Germinal center (tissue), 1 donor: ENCODE data around the gene MIPEP.
"Not testable (repeated sequence)": the region's sequence is repeated elsewhere in the genome, so short reads cannot be mapped to it uniquely, and the experiment has no call there.

Source experiments
- DNase-seq: peaks from one replicate; pipeline ENCODE4 v3.0.0; 2012; ENCODE audit warnings: mixed read lengths, low spot score

MIPEP gene

DNA sequence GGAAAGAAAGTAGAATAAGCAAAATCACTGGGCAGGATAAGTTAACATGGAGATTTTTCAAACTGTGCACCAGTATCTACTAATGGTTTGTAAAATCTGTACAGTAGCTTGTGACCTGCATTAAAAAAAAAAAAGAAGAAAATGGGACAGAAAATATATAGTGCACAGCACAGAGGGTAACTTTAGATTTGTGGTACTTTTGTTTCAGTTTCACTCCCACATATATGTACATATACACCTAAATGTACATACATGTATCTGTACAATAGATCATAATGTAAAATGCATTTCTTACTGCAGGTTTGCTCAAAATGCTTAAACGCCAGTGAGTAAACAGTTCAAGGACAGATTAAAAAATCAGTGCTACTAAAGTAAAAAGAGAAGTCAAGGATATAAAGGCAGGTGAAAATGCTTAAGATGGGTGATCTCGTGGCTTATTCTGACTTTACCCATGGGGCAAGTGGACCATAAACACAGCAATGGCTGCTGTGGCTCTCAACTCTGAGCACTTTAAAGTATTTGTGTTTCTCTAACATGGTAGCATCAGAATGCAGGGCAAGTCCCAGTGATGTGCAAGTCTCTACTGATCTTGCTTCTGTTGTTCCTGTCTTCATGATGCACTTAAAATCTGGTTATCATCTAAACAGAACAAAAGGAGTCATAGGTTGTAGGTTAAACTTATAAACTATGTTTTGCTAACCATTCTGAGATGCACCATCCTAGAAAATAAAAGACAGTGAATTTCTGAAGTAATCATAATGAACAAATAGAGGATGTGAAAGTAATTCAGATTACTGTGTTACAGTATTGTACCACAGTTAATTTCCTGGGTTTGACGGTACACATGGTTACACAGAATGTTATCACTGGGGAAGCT lies 112.3 kb downstream of the MIPEP start:
- peak; percentile 14 for DNase-seq

DNA sequence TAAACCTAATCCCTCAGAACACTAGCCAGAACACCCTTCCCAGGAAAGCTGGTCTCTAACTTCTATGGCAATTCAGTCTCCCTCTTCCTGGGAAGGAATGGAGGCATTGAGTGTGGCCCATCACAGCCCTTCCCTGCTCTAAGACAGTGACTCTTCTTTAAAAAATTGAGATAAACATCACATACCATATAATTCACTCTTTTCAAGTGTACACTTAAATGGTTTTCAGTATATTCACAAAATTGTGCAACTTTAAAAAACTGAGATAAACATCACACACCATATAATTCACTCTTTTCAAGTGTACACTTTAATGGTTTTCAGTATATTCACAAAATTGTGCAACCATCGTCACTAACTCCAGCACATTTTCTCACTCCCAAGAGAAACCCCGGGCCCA lies 116.5 kb downstream of the MIPEP start:
- DNase-seq: no peak

DNA sequence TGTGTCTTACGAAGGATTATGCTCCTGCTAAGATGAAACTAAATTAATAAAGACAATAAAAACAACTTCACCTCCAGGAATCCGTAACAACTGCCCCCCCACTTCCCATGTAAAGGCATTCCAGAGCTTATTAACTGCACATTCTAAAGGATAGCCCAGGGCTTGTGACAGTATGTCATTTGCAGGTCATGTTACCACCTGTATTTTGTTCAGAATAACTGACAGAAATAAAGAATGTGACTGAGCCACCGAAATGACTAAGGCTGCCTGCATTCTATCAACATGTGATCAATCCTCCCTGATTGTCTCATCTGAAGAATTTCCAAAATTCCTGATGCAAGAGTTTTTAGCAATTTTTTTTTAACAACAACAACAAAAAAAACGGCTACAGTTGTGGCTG lies 117.2 kb downstream of the MIPEP start:
- no peak for DNase-seq

DNA sequence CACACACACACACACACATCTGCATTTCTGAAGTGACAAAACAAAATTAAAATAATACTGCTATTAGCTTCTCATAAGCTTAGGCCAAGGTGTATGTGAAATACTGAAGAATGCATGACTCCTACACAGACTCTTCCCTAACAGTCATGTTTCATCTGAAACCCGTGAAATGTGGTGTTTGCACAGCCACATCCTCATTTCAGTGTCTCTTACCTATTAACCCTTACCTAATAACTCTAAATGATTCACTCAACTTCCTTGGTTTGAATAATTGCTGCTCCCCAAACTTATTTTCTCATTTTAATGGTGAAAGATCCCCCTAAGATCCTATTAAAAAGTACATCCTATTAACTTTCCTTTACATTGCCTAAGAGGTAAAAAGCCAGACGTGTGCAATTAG lies 117.6 kb downstream of the MIPEP start:
- DNase-seq: no peak

DNA sequence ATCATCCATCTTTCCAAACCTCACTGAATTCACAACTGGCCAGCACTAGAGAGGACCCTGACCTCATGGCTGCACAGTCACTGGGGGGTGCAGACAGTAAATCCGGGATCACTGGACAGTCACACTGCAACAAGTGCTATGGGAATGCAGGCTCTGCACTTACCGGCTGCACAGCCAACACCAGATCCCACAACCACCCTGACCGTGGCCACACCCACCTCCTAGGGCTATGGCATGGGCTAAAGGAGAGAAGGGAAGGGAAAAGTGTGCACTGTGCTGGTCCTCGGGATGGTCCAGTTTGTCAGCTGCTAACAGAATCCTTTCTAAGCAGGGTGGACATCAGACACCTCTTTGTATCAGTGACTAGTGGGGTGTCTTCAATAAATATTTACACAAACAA lies 118.2 kb downstream of the MIPEP start:
- no peak for DNase-seq

DNA sequence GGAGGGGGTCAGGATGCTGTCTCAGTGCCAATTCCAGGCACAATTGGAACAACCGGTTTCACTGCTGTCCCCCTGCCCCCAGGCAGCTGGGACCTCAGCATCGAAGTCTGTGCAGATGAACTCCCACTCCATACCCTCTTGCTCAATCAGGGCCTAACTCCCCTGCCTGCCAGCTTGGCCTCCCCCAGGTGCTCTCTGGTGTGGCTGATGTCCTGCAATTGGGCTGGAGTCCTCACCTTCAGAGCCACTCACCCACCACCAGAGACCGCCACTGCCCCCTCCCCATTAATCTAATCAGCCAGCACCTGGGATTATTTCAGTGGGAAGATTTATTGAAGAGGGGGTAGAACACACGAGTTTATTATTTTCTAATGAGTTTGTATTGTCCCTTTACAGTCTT lies 118.8 kb downstream of the MIPEP start:
- DNase-seq: no peak

DNA sequence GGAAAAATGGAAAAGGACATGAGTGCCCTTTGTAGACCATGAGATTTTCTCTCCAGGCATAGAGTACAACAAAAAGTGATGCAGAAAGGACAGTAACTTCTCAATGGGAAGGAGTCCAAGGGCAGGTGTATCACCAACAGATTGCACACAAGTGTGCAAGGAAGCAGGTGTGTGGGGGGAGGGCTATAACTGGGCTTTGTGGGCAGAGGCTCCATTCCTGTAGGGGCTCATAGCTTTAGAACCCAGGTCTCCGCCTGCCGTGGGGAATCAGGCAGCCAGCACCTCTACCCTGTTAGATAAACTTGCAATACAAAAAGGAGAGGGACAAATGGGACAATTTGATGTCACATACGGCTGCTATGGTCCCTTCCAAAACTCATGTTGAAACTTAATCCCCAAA lies 119.8 kb downstream of the MIPEP start:
- no peak for DNase-seq

DNA sequence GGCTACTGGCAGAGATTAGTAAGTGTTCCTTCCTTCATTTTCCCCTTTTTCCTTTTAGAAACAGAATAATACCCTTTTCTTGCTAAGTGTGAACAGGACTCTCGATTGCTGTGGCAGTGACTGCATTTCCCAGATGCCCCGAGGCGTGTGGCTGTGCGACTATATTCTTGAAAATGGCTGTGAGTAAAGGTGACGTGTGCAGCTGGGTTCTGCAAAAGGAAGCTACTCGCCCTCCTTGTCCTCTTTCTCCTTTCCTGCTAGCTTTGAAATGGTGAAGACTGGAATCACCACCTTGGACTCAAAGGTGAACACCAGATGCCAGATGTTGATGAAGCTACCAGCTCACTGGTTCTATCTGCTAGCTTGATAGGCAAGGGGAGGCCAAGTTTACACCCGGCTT lies 121.4 kb downstream of the MIPEP start:
- DNase-seq: no peak

DNA sequence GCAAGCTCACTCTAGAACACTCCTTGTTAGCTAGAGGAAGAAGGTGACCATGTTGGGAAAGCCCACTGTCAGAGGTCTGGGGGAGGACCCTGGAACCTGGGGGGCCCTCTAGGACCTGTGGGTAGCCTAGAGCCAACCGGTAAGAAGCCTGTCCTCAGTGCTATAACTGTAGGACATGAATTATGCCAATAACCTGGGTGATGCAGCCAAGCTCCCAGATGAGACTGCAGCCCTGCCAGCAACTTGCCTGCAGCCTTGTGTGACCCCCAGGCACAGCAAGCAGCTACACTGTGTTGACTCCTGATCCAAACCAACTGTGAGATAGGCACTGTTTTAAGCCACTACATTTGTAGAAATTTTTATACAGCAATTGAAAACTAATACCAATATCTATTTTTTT lies 122.3 kb downstream of the MIPEP start:
- DNase-seq: no peak

DNA sequence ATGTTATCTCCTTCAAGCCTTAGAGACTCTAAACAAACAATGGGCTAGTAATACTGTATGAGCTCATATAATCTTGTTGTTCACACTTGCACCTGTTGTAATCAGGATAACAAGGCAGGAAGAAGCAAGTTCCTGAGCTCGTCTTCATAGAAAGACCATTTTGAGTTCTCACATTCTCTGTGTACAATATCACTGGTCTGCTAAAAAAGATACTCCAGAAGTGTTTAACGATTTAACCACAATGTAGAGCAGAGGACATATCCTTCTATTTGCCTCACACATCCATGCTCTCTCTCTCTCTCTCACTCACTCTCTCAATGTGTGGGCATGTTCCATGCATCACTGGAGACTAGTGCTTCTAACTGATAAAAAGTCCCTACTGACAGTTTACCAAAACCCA lies 122.9 kb downstream of the MIPEP start:
- DNase-seq: no peak

DNA sequence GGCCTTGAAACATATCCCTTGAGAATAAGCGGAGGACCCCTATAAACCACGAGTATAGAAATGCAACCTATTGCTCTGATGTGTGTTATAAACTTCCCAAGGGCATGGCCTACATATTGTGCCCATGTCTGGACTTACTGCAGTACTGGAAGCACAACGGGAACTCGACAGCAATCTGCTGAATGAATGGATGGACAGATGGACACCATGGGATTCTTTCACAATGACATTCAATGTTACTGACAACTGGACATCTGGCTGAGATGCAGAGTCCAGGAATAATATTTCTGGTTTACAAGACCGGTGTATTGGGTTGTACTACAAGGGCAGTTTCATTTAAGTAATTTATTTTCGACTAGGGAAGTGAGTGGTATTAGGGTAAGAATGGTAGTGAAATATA lies 123.7 kb downstream of the MIPEP start:
- DNase-seq: no peak

DNA sequence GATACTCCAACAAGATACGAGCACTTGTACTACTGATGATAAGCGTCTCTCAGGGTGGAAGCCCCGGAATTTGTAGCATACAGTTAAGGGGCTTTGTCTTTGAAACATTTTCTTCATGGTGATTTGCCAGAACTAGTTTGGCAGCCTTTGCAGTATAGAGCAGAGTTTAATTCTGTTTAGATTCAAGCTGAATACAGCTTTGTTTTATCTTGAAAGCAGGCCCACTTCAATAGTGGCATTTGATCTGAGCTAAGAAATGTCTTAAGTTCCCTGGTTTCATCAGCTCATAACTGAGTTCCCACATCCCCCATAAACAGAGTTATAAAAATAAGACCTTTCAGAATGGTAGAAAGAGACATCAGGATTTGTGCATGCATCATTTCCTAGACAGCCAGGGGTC lies 125.9 kb downstream of the MIPEP start:
- no peak for DNase-seq

DNA sequence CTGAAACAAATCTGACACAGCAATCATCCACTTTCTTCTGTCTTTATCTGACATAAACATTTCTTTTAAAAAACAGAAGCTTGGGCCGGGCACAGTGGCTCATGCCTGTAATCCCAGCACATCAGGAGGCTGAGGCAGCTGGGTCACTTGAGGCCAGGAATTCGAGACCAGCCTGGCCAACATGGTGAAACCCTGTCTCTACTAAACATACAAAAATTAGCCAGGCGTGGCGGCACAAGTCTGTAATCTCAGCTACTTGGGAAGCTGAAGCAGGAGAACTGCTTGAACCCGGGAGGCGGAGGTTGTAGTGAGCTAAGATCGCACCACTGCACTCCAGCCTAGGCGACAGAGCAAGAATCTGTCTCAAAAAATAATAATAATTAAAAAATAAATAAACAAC lies 127.4 kb downstream of the MIPEP start:
- DNase-seq: not testable (repeated sequence)

DNA sequence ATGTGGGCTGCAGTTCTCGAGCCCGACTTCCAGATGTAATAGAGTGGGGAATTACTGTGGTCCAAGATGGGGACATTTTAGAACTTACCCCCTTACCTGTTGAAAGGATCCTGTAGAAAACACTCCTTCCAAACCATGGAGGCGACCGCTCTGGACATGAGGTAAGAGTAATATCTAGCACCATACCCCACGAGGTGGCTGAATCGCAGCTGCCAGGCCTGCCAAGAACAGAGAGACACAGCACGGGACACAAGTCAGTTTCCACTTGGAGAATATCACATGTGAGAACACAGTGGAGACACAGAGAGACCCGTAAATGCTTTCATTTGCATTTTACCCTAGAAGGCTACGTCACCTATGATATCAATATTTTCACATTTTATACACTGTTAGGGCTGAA lies 129.2 kb downstream of the MIPEP start:
- DNase-seq: no peak

DNA sequence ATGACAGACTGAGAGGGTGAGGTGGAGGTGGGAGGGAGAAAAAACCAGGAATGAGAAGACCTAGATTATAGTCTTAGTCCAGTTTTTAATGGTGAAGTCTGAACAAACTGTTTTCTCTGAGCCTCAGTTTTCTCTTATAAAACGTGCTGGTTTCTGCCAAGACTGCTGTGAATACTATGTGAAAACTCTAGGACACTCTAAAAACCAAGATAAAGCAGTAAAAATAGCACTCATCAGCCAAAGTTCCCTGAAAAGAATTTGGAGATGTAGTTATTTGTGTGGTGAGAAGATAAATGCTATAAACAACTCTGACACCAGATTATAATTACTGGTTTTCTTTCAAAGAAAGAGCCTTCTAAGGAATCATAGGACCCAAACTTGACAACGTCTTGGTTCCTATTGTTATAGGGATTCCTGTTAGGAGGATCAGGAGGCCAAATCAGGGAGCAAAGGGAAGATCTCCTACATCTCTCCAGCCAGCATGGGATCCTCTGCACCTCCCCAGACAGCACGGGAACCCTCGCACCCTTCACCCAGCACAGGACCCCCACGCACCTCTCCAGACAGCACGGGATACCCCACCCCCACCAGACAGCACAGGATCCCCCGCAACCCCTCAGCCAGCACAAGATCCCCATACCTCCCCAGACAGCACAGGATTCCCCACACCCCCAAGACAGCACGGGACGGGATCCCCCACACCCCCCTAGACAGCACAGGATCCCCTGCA lies 130.2 kb downstream of the MIPEP start:
- DNase-seq: no peak

DNA sequence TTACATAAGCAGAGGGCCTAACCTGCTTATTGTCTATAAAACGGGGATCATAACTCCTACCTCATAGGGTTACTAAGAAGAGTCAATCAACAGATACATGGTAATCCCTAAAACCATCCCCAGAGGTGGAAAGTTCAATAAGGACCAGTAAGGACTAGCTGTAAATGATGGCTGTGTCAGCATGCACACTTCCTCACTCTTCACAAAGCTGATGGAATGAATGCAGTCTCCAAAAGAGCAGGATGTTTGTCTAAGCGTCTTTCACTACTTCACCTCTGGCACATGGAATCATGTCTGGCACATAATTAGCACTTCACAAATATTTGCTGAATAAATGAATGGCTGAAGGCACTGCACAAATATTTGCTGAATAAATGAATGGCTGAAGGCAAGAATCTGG lies 134.2 kb downstream of the MIPEP start:
- DNase-seq: no peak

DNA sequence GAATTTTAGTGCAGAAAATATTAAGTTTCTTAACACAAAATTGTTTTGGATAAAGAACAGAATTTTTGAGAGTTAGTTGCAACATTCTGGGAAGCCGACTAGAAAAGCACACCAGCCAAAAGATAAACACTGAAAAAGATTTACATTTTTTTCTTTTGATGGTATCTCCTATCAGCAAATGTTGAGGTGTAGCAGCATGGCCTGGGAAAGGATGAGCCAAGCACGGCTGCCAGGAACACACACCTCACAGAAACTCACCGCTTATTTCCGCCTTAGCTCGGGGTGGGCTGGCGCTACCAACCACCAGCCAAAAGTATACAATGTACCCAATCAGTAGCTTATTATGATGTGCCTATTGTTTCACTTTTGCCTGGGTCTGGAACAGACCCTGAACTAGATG lies 134.7 kb downstream of the MIPEP start:
- no peak for DNase-seq

DNA sequence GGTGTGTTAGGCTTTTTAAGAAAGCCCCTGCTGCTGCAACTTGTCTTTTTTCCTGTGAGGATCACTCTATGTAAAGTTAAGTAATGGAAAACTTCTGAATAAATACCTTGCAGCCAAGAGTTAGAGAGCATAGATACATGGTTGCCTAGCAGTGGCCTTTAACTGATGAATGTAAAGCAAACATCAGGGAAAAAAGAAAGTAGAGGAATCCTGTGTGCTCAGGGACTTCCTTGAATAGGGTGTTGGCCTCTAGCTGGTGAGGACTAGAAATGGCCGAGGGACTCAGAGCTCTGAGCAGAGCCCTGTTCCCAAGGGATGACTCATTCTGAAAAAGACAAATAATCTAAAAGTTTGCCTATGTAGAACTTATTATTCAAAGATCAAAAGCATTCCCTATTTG lies 135.7 kb downstream of the MIPEP start:
- DNase-seq: no peak

DNA sequence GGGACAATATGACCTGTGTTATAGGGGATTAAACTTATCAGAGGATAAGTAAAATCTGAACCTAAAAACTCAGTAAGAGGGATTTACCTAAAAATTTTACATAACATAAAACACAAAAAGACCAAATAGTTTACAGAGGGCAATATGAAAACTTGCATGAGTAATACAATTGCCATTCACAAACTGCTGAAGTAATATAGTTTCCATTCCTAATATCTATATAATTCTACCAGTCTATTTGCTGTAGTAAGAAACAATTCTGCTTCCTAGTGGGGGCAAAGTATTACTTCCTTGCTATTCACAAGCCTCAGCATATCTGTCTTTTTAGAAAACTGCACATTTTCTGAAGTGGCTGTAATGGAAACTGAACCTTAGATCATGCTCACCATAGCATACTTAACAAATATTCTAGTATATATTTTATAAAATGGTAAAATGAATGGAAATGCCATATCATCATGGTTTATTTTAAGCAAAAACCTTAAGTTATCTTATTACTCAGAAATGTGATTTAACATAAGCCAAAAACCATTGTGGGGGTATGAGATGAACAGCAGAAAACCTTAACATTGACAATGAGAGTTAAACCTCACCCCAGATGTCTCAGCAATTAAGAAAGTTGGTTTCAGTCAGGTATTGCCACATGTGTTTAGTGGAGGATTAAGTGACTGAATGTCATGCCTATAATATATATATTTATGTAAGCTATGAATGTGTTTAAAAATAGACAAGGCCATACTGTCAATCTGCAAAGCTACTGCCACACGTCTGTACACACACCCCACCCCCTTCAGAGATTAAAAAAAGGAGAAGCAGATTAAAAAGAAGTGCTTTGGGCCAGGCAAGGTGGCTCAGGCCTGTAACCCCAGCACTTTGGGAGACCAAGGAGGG lies 136.8 kb downstream of the MIPEP start:
- no peak for DNase-seq

DNA sequence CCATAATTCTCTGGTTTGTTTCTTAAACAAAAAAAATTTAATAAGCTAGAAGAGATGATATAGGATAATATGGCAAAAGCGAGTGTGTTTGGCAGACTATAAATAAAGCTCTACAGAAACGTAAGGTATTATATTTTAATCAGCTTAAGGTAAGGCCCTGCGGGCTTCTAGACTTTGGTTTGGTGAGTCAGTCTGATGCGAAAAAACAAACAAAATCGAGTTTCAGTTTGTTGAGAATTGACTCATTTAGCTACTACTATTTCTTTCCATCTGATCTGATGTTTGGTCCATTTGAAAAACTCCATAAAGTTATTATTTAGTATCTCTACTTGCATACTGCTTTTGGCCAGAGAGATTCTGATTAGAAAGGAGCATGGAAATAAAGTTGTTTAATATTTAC lies 138.0 kb downstream of the MIPEP start:
- no peak for DNase-seq

DNA sequence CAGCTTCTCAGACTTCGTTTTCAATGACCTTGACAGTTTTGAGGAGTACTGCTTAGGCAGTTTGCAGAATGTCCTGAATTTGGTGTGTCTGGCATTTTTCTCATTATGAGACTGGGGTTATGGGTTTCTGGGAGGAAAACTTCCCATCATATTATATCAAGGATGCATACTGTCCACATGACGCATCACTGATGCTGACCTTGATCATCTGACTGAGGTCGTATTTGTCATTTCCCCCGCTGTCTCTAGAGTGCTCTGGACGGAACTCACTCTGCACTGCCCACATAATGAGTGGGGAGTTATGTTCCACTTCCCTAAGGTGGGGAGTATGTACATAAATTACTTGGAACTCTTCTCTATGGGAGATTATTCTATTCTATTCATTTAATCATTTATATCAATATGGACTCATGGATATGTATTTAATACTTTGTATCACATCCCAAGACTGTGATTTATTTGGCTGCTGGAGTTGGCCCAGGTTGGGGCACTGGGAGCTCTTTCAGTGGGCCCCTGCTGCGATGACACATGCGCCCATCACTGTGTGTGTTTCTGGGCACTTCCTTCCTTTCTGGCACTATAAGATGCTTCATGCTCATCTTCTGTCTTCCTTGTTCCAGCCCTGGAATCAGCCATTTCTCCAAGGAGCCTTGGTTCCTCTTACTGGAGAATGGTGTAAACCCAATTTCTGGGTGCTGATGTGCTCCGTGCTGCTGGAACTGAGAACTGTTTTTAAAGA lies 138.6 kb downstream of the MIPEP start:
- no peak for DNase-seq

DNA sequence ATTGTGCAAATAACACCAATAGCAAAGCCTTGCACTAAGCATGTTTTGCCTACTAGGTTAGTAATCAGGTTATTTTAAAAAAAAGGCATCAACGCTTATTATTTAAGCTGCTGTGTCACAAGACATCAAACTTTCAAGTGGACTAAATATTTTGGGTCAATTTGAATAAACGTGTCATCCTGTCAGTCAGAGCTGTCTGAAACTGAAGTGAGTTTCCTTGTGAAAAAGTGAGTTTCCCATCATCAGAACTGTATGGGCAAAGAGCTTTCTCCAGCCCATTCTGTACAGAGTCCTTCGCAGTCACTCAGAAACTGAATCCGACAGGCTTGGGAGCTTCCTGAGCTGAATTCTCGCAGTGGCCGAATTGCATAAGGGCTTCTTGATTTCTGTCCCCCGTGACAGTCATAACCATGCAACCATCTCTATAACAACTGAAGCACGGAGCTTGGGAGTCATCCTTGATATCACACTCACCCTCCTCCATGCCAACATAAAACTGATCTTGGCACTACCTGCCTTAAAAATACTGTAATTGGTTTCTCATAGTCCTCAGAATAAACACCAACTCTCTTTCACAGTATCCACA lies 139.8 kb downstream of the MIPEP start:
- no peak for DNase-seq
